ENCODE measurements around the gene PALM. TPM values are rescaled to one million over a fixed set of nuclear protein-coding genes. Genes with fewer than 3 reads are reported as not detected.
A peak's percentile ranks its signal among the peaks of the same experiment; 100 is the strongest.

PALM gene
- total and polyA plus RNA-seq, 9 of the 15 experiments (the other 6 are each of a cell fraction or from before 2014, with no cell fraction given), result 0.04 to 6.6 (median 1.7) TPM

GRCh38 chr19:725461-726089 lies 16.8 kb downstream of the PALM start (continued):
- TF ChIP-seq MEF2A (IDR thresholded peaks at IDR 0.05; ENCODE audit: control insufficient read depth, low read depth, low read length), result no peak

- no TSS peak for BruUV-seq (replicated peaks)
- FAIRE-seq, result no peak
- Histone ChIP-seq H3K4me1 (replicated peaks in 1 of 2; ENCODE audit: control insufficient read depth in 2 of 2, insufficient read depth in 2 of 2, low read length in 2 of 2) (peaks cover 0 to 44% of the 10 kb centered on the region in 2 experiments; a peak in 2 of 5 replicates), H3K9ac (ENCODE audit: insufficient read depth in 1 of 2, low read depth in 2 of 2, low read length in 2 of 2) (no peak overlapping the region), H3K79me2 (ENCODE audit: control insufficient read depth, insufficient read depth, low read length) (no peaks in the 10 kb centered on the region), H3K4me3 (no peak overlapping the region), H3K27me3 (ENCODE audit: control insufficient read depth in 2 of 2, insufficient read depth in 2 of 2, low read length in 2 of 2) (no peaks in the 10 kb centered on the region), H3K27ac (ENCODE audit: extremely low read depth, low read depth, low read length) (no peak overlapping the region), H4K20me1 (replicated peaks; ENCODE audit: control insufficient read depth, insufficient read depth, low read length) (no peaks in the 10 kb centered on the region), H3K9me1 (ENCODE audit: control insufficient read depth, insufficient read depth, low read length) (no peaks in the 10 kb centered on the region), H3K4me2 (ENCODE audit: insufficient read depth, low read length) (no peak overlapping the region), H3K9me3 (replicated peaks; ENCODE audit: control insufficient read depth, insufficient read depth, low read depth, low read length) (no peaks in the 10 kb centered on the region), H3K36me3 (ENCODE audit: control insufficient read depth, insufficient read depth, low read length) (no peaks in the 10 kb centered on the region), H2AFZ (ENCODE audit: low read depth, low read length) (no peak overlapping the region)
- ChIA-PET POLR2A (interaction anchor here (1.2 to 1.4 kb wide), 2 partner anchors 8 to 13 kb away, joined by 5 to 6 read pairs; no protein-coding TSS in a partner anchor), CTCF (ENCODE audit: low intra/inter-chr PET ratio) (no interaction called here)
- WGBS (ENCODE audit: insufficient coverage, low coverage, missing lambda C conversion rate), result 68% methylated on average over 26 of the region's 43 CpGs
- ATAC-seq, result no peak
- intact Hi-C loops (cut with micrococcal nuclease), result no loop called here
- in situ Hi-C loops (cut with MboI), result no loop called here
- no peak for DNase-seq (ENCODE audit: extremely low read depth in 1 of 4, low spot score in 3 of 4)
- TF ChIP-seq NR3C1 (CRISPR knock-in tag; IDR thresholded peaks at IDR 0.05) (0 out of 2 replicates have a peak, but pooled peaks have one; percentile 43), GABPB1 (CRISPR knock-in tag; IDR thresholded peaks at IDR 0.05) (0 out of 2 replicates have a peak, but pooled peaks have one; percentile 22), E2F5 (CRISPR knock-in tag; IDR thresholded peaks at IDR 0.05) (0 out of 2 replicates have a peak, but pooled peaks have one; percentile 32), USF1 (CRISPR knock-in tag; IDR thresholded peaks at IDR 0.05) (peak; percentile 27; the same call in 1 of the 2 replicates), PCBP1 (IDR thresholded peaks at IDR 0.05; ENCODE audit: low read depth, low read length, poor library complexity, severe bottlenecking) (peak; percentile 86), ZNF143 (CRISPR knock-in tag; IDR thresholded peaks at IDR 0.05) (peak; percentile 40; the same call in 1 of the 2 replicates), ZNF551 (CRISPR knock-in tag; IDR thresholded peaks at IDR 0.05) (no peak), NR2C1 (IDR thresholded peaks at IDR 0.05) (peak; percentile 93), NR2C1 (tag; IDR thresholded peaks at IDR 0.05) (peak; percentile 92), ZBTB33 (CRISPR knock-in tag; IDR thresholded peaks at IDR 0.05) (peak; percentile 56; the same call in 1 of the 2 replicates), TOE1 (IDR thresholded peaks at IDR 0.05; ENCODE audit: borderline replicate concordance) (no peak), TOE1 (CRISPR knock-in tag; IDR thresholded peaks at IDR 0.05; ENCODE audit: borderline replicate concordance, low read depth) (no peak), PHF8 (IDR thresholded peaks at IDR 0.05; ENCODE audit: borderline replicate concordance, low read length) (no peak)
Measured at GRCh38 chr19:726993-727956, 18.5 kb downstream of the PALM start.

All from K562 (cell line).